ENCODE data around the gene PDHB.

Gene PDHB

DNA sequence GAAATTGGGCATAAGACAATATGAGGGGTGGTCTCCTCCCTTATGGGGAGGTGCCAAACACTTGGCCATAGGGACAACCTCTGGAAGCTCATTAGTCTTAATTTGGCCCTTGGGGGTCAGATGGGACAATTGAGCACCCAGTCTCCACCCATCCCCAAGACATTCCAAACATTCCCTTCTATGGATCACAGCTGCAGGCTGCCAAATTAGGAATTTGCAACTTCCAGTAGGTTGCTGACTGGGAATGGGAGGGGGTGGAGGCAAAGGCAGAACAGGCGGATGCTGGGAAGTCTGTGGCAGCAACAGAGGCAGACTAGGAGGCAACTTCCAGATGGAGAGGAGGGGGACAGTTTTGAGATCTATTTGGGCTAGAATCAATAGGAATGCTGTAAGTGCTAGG lies 1.4 kb upstream of the PDHB start:
- DNase-seq: no peak

DNA sequence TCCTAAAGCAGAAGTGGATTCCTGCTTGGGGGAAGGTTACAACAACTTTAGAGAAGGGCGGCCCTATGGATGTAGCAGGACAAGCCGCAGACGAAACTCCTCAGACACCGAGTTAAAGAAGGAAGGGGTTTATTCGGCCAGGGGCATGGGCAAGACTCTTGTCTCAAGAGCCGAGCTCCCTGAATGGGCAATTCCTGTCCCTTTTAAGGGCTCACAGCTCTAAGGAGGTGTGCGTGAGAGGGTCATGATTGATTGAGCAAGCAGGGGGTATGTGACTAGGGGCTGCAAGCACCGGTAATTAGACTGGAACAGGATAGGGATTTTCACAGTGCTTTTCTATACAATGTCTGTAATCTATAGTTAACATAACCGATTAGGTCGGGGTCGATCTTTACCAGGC lies 879 bp upstream of the PDHB start:
- DNase-seq: no peak

GRCh38 chr3:58434168-58434504 lies 504 bp upstream of the PDHB start:
- DNase-seq: no peak

GRCh38 chr3:58432905-58433304 lies 727 bp downstream of the PDHB start:
- no peak for DNase-seq

DNA sequence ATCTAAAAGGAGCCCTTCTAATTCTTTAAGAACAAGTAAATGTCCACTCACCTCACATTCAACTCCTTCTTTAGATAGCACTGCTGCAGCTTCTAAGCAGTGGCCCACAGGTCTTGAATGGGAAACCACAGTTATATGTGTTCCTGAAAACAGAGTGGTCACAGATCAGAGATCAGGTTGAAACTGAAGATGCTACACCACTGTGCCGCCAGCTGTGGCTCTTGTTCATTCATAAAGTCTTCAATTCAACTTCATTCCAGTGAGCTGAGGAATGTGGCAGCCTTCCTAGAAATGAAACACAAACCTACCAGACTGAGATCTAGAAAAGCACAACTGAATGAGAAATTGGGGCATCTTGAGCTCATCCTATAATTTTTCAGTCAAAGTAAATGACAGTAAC lies 4.0 kb downstream of the PDHB start:
- no peak for DNase-seq

DNA sequence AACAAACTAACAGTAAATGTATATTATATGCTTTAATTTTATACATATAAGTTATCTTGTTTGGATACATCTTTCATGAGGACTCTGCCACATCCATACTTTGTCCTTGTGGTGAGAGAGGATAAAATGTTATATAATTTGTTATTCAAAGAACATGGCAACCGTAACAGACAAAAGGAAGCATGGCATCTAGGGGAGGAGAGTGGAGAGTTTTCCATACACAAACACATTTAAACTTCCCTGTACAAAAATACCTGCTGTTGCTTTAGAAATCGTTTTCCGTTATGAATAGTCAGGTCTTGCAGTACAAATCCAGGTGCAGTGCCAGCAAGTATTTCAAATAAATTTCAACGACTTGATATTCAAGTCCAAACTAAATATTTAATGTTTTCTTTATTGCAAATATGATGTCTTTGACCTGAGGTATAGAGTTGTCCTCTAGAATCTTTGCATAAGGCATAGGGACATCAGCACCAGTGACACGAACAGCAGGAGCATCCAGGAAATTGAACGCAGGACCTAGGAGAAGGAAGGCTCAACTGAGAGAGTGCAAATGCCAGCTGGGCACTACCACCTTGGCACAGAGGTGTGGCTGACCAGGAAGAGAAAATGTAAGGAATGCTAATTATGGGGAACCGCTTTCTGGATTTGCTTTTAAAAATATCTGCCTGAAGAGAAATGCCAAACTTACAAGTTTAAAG lies 5.8 kb downstream of the PDHB start:
- DNase-seq: no peak

DNA sequence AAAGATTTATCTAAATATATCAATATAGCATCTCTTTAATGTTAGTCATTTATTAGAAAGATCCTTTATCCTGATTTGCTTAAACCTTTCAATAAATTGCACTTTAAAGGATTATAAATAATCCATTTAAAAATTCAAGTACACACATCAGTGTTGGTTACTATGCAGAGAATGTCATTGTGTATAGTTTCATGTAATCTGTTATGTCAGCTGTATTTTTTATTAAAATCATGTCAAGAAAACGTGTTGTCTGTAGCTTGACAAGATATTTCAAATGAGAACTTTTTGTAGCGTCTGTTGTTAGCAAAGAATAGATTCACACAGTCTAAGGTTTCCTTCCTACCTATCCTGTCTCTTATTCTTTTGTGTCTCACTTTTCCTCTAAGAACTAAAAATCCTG lies 7.8 kb downstream of the PDHB start:
- DNase-seq: no peak

DNA sequence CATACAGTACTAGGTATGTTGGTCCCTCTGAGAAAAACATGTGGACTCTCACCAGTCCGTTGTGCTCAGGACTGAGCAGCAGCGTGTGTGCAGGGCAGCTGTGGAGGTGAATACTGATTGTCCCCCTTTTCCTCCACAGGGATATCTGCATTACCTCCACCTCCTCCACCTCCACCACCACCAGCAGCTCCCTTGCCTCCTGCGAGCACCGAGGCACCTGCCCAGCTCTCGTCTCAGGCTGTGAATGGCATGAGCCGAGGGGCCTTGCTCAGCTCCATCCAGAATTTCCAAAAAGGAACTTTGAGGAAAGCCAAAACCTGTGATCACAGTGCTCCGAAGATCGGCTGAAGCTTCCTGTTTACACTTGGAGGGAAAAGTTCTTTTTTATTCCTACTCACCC lies 9.0 kb downstream of the PDHB start:
- no peak for DNase-seq

GRCh38 chr3:58422756-58423325 lies 10.8 kb downstream of the PDHB start:
- no peak for DNase-seq

DNA sequence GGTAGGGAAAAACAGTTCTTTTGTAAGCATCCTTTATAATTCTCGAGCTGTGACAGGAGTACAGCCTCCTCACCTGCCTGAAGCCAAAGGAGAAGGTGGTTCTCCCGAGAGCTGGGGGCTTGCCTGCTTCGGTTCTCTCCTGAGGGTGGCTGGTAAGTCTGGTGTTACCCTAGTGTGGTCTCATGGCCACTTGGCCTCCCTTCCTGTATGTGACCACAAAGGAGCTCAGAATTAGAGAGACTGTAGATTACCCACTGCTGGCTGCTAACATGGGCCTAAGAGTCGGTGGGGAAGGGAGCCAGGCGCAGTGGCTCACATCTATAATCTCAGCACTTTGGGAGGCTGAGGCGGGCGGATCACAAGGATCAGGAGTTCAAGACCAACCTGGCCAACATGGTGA lies 12.6 kb downstream of the PDHB start:
- DNase-seq: no peak

DNA sequence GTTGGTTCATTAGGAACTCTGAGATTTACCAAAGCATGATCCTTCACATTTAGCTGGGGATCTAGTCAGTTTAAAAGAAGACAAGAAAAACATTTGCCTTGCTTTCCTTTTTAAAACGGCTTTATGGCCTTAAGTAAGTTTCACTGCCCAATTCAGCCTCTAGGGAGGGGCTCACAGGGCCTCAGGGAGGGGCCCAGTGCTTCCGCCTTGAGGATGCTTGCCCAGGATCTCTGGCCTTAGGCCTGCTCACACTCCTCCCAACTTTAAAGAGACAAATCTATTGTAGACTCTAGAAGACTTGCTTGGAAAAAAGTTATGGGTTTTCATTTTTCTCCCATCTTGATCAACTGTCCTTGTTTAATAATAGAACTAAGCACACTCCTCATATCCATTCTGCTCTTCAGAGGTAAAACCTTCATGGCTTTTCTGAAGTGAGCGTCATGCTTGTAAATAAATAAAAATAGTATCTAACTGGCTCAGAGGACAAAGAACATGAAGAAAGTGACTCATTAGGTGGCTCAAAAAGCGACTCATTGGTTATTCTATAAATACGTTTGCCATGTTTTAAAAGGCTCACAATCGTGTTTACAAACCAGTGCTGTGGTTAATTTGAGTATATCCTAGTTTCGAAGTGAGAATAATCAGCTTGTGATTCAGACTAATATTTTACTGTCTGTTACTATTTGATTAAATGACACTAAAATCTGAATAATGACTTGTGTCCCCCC lies 13.7 kb downstream of the PDHB start:
- no peak for DNase-seq

DNA sequence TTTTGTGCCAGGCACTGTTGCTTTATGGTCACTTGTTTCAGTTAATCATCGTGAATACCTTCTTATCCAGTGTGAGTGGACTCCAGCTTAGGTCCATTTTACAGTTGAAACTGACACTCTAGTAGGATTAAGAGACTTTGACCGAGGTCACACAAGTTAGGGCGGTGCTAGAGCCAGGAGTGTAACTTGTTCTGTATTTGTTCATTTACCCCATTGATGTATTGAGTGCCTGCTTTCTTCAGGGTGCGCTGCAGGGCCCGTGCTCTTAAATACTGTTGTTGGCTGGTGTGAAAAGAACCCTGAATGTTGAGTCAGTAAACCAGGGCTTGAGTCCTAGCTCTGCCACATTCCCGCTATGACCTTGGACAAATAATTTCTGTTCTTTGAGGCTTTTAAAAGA lies 15.4 kb downstream of the PDHB start:
- DNase-seq: no peak

DNA sequence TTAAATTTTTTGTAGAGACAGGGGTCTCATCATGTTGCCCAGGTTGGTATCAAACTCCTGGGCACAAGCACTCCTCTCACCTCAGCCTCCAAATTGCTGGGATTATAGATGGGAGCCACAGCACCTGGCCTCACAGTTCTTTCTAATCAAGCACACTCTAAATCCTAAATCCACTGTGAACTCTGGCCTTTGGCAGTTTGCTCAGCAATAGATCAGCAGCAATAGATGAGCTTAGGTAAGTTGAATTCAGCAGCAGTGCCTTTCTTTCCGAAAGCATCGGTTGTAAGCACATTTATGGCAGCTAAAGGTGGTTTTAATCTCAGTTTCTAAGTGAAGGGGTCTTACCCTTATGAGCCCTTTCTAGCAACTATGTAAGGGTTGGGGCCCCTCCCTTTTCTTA lies 16.6 kb downstream of the PDHB start:
- DNase-seq: no peak

DNA sequence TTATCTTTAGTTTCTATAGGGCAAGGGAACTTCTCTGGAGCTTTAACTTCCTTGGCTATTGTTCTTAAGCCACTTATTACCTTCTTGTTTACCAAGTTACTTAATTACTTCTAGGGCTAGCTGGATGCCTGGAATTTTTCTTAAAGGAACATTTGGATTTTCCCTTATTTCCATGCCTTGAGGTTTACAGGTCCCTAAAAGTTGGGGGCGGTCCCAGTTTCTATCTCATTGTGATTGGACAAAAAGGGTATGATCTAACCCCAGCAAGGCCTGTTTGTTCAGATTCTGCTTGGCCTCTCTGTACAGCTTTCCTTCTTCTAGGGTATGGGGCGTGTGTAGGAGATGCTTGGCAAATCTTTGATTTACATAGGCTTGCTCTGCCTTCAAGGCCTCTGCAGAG lies 17.4 kb downstream of the PDHB start:
- no peak for DNase-seq

DNA sequence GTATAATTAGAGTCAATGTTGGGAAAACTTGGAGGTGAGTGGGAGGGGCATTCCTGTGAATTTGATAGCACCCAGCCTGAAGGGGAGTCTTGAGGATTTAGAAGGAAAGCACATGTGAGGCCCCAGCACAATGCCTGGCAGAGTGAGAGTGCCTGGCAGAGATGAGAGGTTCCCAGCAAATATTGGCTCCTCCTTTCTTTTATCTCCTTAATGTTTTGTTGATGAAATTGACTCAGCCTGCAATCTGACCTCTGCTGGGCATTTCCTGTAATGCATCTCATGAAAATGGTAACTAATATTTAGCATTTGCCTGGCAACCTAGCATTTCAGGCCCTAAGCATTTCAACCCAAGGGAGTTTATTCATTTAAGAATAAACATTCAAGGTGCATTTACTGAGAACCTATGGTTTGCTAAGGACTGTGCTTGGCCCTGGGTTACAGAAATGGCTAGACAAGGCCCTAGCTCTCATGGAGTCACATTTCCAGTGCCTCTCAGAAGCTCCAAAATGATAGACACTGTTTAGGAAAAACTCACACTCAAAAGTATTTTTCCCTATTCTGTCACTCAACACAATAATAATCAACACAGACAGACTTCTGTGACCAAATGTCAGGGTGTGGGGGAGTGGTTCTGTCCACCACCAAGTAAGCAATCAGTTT lies 19.0 kb downstream of the PDHB start:
- no peak for DNase-seq

GRCh38 chr3:58411851-58412830 lies 21.5 kb downstream of the PDHB start:
- DNase-seq: no peak

DNA sequence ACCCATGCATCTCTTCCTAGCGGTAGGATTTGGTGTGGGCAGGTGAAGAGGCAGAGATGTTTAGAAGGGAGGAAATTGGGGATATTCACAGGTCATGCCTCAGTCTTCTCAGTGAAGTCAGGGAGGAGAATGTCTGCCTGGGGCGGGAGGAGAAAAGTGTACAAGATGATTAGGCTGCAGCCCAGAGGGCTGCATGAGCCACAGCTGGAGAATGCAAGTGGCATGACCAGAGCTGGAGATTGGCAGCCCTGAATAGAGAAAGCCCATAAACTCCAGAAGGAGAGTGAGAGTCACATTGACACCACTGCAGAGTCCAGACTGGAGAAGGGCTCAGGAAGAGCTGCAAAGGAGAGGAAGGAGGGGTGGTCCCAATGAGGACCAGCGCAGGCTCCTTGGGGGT lies 22.6 kb downstream of the PDHB start:
- no peak for DNase-seq

DNA sequence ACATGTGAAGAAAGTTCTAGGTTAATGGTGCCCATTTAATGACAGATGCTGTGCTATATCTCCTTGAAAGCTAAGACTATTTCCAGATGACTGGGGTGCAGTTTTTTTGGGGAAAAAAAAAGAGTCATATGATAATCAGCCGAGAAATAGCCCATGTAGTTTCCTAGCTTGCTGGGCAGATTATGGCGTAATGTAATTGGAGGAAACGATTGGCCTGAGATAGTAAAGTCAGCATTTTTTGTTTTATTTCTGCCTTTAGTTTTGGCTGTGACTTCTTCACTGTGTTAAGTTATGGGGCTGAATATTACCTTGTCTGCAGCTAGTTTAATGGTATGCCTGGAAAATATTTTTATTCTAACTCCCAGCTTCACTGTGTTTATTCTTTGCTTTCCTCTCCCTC lies 24.0 kb downstream of the PDHB start:
- no peak for DNase-seq

DNA sequence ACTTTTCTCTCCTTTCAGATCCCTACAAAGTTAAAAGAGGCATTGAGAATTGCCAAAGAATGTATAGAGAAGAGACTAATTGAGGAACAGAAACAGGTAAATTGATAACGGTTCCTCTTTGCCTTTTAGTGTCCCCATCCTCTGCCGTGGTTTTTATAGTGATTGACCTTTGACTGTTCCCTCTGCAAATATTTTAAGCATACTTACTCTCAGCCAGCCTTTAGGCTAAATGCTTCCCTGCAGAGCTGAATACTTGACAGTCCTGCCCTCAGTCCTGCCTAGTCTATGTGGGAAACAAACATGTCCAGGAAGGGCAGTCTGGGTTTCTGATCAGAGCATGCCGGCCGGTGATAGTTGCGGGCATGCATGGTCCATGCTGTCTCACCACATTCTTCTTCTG lies 24.7 kb downstream of the PDHB start:
- DNase-seq: no peak

DNA sequence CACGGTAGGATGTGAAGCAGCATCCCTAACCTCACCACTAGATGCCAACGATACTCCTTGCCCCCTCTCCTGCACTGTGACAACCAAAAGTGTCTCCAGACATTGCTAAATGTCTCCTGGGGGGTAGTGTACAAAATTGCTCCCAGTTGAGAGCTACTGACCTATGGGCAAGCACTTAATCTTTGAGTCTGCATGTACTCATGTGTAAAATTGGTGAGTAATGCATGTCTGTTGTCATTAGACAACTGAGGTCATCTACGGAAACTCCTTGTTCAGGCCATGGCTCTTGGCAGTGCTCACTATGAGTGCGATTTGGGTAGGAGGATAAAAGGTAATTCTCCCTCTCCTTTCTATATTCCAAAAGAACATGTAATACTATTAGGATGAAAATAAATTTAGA lies 29.2 kb downstream of the PDHB start:
- no peak for DNase-seq

GRCh38 chr3:58403513-58404109 lies 30.0 kb downstream of the PDHB start:
- DNase-seq: no peak

GRCh38 chr3:58398669-58399333 lies 34.8 kb downstream of the PDHB start:
- DNase-seq: no peak

All from NCI-H1436 treated with DMSO at 0.1 percent for 48 hours (cell line).